HFF-Myc (cell line): ENCODE results near the gene IQSEC3.

Experiments used
- DNase-seq: peaks from one replicate; pipeline ENCODE4 v3.0.0-alpha.2; 2011; ENCODE audit warnings: low read depth; ENCODE audit errors: extremely low read depth
- H3K4me3 ChIP-seq: replicated peaks from 2 replicates; pipeline ENCODE4 v1.5.1; 2011; ENCODE audit warnings: low read depth, mild to moderate bottlenecking, control low read depth, low read length
- TF ChIP-seq, protein P1 (sequence below): IDR thresholded peaks from 2 replicates; pipeline ENCODE4 v1.5.1; 2012; ENCODE audit warnings: mild to moderate bottlenecking, low read depth, low read length, control low read depth; ENCODE audit errors: missing control alignments

IQSEC3 gene

DNA sequence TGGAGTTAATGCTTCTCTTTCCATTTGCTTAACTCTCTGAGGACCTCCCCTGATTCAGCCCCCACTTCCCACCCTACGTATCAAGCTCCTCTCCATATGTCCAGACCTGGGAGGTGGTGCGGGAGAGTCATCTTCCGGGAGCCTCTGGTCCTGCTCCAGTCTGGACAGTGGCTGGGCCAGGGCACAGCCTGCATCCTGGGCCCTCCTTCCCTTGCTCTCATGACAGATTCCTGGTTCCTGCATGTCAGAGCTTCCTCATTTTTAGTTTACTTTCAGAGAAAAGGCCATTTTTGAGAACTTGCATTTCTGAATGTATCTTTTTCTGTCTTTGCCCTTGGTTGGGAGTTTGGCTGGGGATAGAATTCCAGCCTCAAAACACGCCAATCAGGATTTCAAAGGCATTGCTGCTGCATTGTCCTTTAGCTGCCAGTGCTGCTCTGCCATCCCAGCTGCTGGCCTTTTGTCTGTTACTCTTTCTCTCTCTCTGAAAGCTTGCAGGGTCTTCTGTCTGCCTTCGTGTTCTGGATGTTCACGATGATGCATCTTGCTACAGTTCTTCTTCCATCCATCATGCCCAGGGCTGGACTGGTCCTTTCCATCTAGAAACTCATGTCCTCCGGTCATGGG is 92.7 kb downstream of the IQSEC3 start:
- DNase-seq = no peak
- no peak overlapping the region for H3K4me3 ChIP-seq
- TF ChIP-seq, protein P1, sequence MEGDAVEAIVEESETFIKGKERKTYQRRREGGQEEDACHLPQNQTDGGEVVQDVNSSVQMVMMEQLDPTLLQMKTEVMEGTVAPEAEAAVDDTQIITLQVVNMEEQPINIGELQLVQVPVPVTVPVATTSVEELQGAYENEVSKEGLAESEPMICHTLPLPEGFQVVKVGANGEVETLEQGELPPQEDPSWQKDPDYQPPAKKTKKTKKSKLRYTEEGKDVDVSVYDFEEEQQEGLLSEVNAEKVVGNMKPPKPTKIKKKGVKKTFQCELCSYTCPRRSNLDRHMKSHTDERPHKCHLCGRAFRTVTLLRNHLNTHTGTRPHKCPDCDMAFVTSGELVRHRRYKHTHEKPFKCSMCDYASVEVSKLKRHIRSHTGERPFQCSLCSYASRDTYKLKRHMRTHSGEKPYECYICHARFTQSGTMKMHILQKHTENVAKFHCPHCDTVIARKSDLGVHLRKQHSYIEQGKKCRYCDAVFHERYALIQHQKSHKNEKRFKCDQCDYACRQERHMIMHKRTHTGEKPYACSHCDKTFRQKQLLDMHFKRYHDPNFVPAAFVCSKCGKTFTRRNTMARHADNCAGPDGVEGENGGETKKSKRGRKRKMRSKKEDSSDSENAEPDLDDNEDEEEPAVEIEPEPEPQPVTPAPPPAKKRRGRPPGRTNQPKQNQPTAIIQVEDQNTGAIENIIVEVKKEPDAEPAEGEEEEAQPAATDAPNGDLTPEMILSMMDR = no peak

- H3K4me3 ChIP-seq = no peak overlapping the region
- TF ChIP-seq, protein P1 = no peak
- DNase-seq = no peak
These were observed 94.3 kb downstream of the IQSEC3 start for GRCh38 chr12:160858-161257.

DNA sequence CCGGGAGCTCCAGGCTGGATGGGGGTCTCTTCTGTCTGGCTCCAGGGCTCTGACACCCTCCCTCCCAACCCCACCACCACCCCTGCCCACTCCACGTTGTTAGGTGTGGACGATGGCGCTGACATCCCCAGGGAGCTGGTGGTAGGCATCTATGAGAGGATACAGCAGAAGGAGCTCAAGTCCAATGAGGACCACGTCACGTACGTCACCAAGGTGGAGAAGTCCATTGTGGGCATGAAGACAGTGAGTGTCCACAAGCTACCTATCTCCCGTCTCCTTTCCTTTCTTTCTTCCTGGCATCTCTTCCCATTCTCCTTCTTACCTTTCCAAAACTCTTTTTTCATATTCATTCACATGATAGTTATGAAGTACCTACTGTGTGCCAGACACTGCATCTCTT is 95.3 kb downstream of the IQSEC3 start:
- DNase-seq = no peak
- TF ChIP-seq, protein P1 = no peak
- H3K4me3 ChIP-seq = no peak overlapping the region

GRCh38 chr12:162467-163307 is 96.1 kb downstream of the IQSEC3 start:
- no peak for DNase-seq
- no peak overlapping the region for H3K4me3 ChIP-seq
- TF ChIP-seq, protein P1 = no peak

DNA sequence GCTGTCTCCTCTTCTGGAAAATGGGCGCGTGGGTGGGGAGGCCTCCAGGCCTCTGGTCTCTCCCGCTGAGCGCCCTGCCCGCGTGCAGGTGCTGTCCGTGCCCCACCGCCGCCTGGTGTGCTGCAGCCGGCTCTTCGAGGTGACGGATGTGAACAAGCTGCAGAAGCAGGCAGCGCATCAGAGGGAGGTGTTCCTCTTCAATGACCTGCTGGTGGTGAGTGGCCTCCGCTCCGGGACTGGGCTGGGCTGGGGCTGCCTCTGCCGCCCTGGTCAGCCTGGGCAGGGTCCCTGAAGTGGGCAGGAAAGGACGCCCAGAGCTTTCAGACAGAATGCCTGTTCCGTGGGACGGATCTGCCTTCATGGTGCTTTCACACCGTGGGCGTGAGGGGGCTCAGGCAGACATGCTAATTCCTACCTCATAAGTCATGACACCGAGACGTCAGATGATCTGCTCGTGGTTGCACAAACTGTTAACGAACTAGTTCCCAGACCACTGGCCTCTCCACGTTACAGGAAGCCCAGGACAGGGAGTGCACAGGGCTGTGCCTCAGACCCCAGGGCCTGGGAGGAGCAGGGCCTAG is 96.9 kb downstream of the IQSEC3 start:
- TF ChIP-seq, protein P1 = no peak
- no peak for DNase-seq

GRCh38 chr12:164207-164606 is 97.6 kb downstream of the IQSEC3 start:
- H3K4me3 ChIP-seq = no peak overlapping the region
- DNase-seq = no peak
- TF ChIP-seq, protein P1 = no peak

More for the DNA sequence above, 96.9 kb downstream of the IQSEC3 start:
- no peak overlapping the region for H3K4me3 ChIP-seq
